Loucy (cell line): ENCODE data around the gene CELF5.

Source experiments
- H2AFZ ChIP-seq: fragments of 200-600 bp; sonication (generic); 2 replicates; pipeline ENCODE4 v1.6.0; 2016; ENCODE audit warnings: antibody characterized with exemption, mild to moderate bottlenecking, low read length, moderate library complexity
- H3F3A ChIP-seq: fragments of 200-600 bp; 2 replicates; pipeline ENCODE4 v1.6.0; 2016; ENCODE audit warnings: antibody characterized with exemption, low read depth, mild to moderate bottlenecking
- H3K27me3 ChIP-seq: fragments of 200-600 bp; sonication (generic); 2 replicates; pipeline ENCODE4 v1.6.1; 2014; ENCODE audit warnings: low read length, mild to moderate bottlenecking; ENCODE audit not compliant: insufficient read depth, poor library complexity, severe bottlenecking
- H3K36me3 ChIP-seq: fragments of 200-600 bp; sonication (generic); 2 replicates; pipeline ENCODE4 v1.6.1; 2016; ENCODE audit warnings: low read length; ENCODE audit not compliant: insufficient read depth
- H3K4me1 ChIP-seq: fragments of 200-600 bp; sonication (generic); 2 replicates; pipeline ENCODE4 v1.5.1; 2014; ENCODE audit warnings: low read length, mild to moderate bottlenecking; ENCODE audit not compliant: insufficient read depth, poor library complexity, severe bottlenecking
- H3K4me2 ChIP-seq: fragments of 200-600 bp; sonication (generic); 2 replicates; pipeline ENCODE4 v1.6.0; 2014; ENCODE audit warnings: antibody characterized with exemption, low read length, low read depth, mild to moderate bottlenecking; ENCODE audit not compliant: poor library complexity, severe bottlenecking
- H3K4me3 ChIP-seq: fragments of 200-600 bp; sonication (generic); 2 replicates; pipeline ENCODE4 v1.5.1; 2014; ENCODE audit warnings: low read length, mild to moderate bottlenecking, mixed read lengths; ENCODE audit not compliant: poor library complexity, severe bottlenecking
- H3K79me2 ChIP-seq: fragments of 200-600 bp; sonication (generic); 2 replicates; pipeline ENCODE4 v1.6.1; 2014; ENCODE audit warnings: low read length; ENCODE audit not compliant: insufficient read depth
- H3K9ac ChIP-seq: fragments of 200-600 bp; sonication (generic); 2 replicates; pipeline ENCODE4 v1.6.0; 2014; ENCODE audit warnings: mild to moderate bottlenecking, low read depth, low read length, moderate library complexity; ENCODE audit not compliant: poor library complexity, severe bottlenecking
- H3K9me2 ChIP-seq: fragments of 200-600 bp; sonication (generic); replicated peaks from 2 replicates; pipeline ENCODE4 v1.6.1; 2016; ENCODE audit warnings: low read depth, low read length, mixed read lengths
- H3K9me3 ChIP-seq: fragments of 200-600 bp; sonication (generic); 2 replicates; pipeline ENCODE4 v1.6.1; 2014; ENCODE audit warnings: mild to moderate bottlenecking, antibody characterized with exemption, low read length, low read depth; ENCODE audit not compliant: insufficient read depth
- H4K20me1 ChIP-seq: fragments of 200-600 bp; sonication (generic); 2 replicates; pipeline ENCODE4 v1.6.0; 2014; ENCODE audit warnings: antibody characterized with exemption, low read length, mild to moderate bottlenecking; ENCODE audit not compliant: insufficient read depth, poor library complexity, severe bottlenecking
- CTCF ChIP-seq: fragments of 200-600 bp; sonication (generic); conservative IDR thresholded peaks from 2 replicates; pipeline ENCODE4 v1.5.1; 2014; ENCODE audit warnings: mild to moderate bottlenecking, antibody characterized with exemption, low read length
- EZH2phosphoT487 ChIP-seq: fragments of 200-600 bp; IDR thresholded peaks from 2 replicates; pipeline ENCODE4 v1.6.1; 2018; ENCODE audit warnings: antibody characterized with exemption, mild to moderate bottlenecking, moderate library complexity, borderline replicate concordance

Gene CELF5

GRCh38 chr19:3315676-3315973 lies 91.2 kb downstream of the CELF5 start:
- no peaks in the 10 kb centered on the region for H3K27me3 ChIP-seq
- TF ChIP-seq EZH2phosphoT487 (no peak), CTCF (no peak)
- H3K79me2 ChIP-seq: no peaks in the 10 kb centered on the region

GRCh38 chr19:3316132-3316648 lies 91.7 kb downstream of the CELF5 start:
- H3K36me3 ChIP-seq: no peaks in the 10 kb centered on the region
- no peaks in the 10 kb centered on the region for H3K4me1 ChIP-seq
- no peaks in the 10 kb centered on the region for H3K9me3 ChIP-seq
- H2AFZ ChIP-seq: no peak overlapping the region
- no peaks in the 10 kb centered on the region for H3K27me3 ChIP-seq
- no peaks in the 10 kb centered on the region for H3K79me2 ChIP-seq
- no peak for TF ChIP-seq EZH2phosphoT487
- TF ChIP-seq CTCF: no peak
- no peaks in the 10 kb centered on the region for H4K20me1 ChIP-seq
- H3F3A ChIP-seq: no peaks in the 10 kb centered on the region
- no peak overlapping the region for H3K9ac ChIP-seq
- no peak overlapping the region for H3K4me3 ChIP-seq
- H3K4me2 ChIP-seq: no peak overlapping the region
- H3K9me2 ChIP-seq: no peaks in the 10 kb centered on the region

More at GRCh38 chr19:3315676-3315973, 91.2 kb downstream of the CELF5 start:
- Histone ChIP-seq H3K9me3 (no peaks in the 10 kb centered on the region), H3K36me3 (no peaks in the 10 kb centered on the region), H3K4me2 (no peak overlapping the region), H3K9me2 (no peaks in the 10 kb centered on the region), H3K9ac (no peak overlapping the region), H4K20me1 (no peaks in the 10 kb centered on the region), H3K4me3 (no peak overlapping the region), H2AFZ (no peak overlapping the region), H3F3A (no peaks in the 10 kb centered on the region), H3K4me1 (no peaks in the 10 kb centered on the region)

GRCh38 chr19:3316659-3317207 lies 92.3 kb downstream of the CELF5 start:
- Histone ChIP-seq H3F3A (no peaks in the 10 kb centered on the region), H2AFZ (no peak overlapping the region), H3K9me3 (no peaks in the 10 kb centered on the region), H3K4me1 (no peaks in the 10 kb centered on the region), H3K27me3 (no peaks in the 10 kb centered on the region), H3K79me2 (no peaks in the 10 kb centered on the region), H3K4me3 (no peak overlapping the region), H4K20me1 (no peaks in the 10 kb centered on the region), H3K4me2 (no peak overlapping the region), H3K9me2 (no peaks in the 10 kb centered on the region), H3K9ac (no peak overlapping the region), H3K36me3 (no peaks in the 10 kb centered on the region)
- TF ChIP-seq CTCF (no peak), EZH2phosphoT487 (no peak)
